HFFc6 (cell line): ENCODE data around the gene TBL2. TPM values are rescaled to one million over a fixed set of nuclear protein-coding genes. Genes with fewer than 3 reads are reported as not detected.
A peak's percentile ranks its signal among the peaks of the same experiment; 100 is the strongest.
"Not testable (repeated sequence)": the region's sequence is repeated elsewhere in the genome, so short reads cannot be mapped to it uniquely, and the experiment has no call there.

Experiments
- DNase-seq: peaks from one replicate; pipeline ENCODE4 v3.0.0-alpha.2; 2018
- H3K27ac Mint-ChIP-seq: 2 replicates; pipeline ENCODE4 v1.8.0; 2020; ENCODE audit warnings: mild to moderate bottlenecking, mixed read lengths
- H3K27me3 Mint-ChIP-seq: 2 replicates; pipeline ENCODE4 v1.8.0; 2021; ENCODE audit warnings: mild to moderate bottlenecking, moderate library complexity, mixed read lengths; ENCODE audit not compliant: insufficient read depth
- H3K36me3 Mint-ChIP-seq: 2 replicates; pipeline ENCODE4 v1.8.0; 2021; ENCODE audit warnings: low read depth, mixed read lengths
- H3K4me1 Mint-ChIP-seq: 2 replicates; pipeline ENCODE4 v1.8.0; 2020; ENCODE audit warnings: low read depth, mixed read lengths
- H3K4me3 Mint-ChIP-seq: 2 replicates; pipeline ENCODE4 v1.8.0; 2020; ENCODE audit warnings: mild to moderate bottlenecking, moderate library complexity, mixed read lengths
- H3K9me3 Mint-ChIP-seq: 2 replicates; pipeline ENCODE4 v1.8.0; 2020; ENCODE audit warnings: mild to moderate bottlenecking, mixed read lengths
- total RNA-seq, 6 experiments: library from RNA; stranded (reverse); fragmentation: NEBNext Ultra II Directional; extraction: Animal tissue kit (Norgen Biotek cat#: 25700); gene quantifications; 2 replicates in 1 of 6; 3 replicates in 5 of 6; pipeline ENCODE4 v1.2.3, GENCODE V29; 2021
- TF ChIP-seq, protein P1 (sequence below): fragments of 200-600 bp; sonication (generic); IDR thresholded peaks from 2 replicates; pipeline ENCODE4 v1.5.0; 2021; ENCODE audit warnings: antibody characterized with exemption, mild to moderate bottlenecking

Gene TBL2
- total RNA-seq, 6 experiments from 2014 or later = 34.3 to 48.1 (median 38.8) TPM

DNA sequence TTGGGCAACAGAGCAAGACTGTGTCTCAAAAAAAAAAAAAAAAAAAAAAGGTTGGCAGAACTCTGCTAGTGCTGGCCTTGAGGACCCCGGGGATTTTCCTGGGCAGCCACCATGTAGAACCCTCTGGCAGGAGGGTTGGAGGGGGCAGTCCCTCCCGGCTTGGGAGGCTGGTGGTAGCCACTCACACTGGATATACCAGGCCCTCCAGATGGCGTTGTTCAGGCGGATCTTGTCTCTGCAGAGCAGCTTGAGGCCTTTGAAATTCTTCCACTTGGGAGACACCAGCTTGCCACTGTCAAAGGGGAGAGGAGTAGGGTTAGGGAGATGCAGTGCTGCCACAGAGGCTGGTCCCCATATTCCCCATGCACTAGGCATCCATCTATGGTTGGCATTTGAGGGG is 37.5 kb upstream of the TBL2 start:
- no peaks in the 10 kb centered on the region for H3K9me3 Mint-ChIP-seq
- no peak overlapping the region for H3K4me3 Mint-ChIP-seq
- TF ChIP-seq, protein P1, sequence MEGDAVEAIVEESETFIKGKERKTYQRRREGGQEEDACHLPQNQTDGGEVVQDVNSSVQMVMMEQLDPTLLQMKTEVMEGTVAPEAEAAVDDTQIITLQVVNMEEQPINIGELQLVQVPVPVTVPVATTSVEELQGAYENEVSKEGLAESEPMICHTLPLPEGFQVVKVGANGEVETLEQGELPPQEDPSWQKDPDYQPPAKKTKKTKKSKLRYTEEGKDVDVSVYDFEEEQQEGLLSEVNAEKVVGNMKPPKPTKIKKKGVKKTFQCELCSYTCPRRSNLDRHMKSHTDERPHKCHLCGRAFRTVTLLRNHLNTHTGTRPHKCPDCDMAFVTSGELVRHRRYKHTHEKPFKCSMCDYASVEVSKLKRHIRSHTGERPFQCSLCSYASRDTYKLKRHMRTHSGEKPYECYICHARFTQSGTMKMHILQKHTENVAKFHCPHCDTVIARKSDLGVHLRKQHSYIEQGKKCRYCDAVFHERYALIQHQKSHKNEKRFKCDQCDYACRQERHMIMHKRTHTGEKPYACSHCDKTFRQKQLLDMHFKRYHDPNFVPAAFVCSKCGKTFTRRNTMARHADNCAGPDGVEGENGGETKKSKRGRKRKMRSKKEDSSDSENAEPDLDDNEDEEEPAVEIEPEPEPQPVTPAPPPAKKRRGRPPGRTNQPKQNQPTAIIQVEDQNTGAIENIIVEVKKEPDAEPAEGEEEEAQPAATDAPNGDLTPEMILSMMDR = peak; percentile 31; the same call in 1 of the 2 replicates
- H3K27me3 Mint-ChIP-seq = peaks cover 10% of the 10 kb centered on the region
- no peaks in the 10 kb centered on the region for H3K36me3 Mint-ChIP-seq
- no peak overlapping the region for H3K27ac Mint-ChIP-seq
- peaks cover 15% of the 10 kb centered on the region for H3K4me1 Mint-ChIP-seq
- DNase-seq = peak; percentile 35

DNA sequence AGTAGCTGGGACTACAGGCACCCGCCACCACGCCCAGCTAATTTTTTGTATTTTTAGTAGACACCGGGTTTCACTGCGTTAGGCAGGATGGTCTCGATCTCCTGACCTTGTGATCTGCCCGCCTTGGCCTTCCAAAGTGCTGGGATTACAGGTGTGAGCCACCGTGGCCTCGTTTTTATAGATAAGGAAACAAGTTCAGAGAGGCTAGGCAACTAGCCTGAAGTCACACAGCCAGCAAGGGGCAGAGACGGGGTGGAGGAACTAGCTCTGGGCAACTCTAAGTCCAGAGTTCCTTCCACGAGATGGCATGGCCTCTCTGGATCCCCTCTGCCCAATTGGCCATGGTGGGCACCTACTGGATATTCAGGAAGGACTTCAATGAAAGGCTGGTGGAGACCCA is 36.6 kb upstream of the TBL2 start:
- Mint-ChIP-seq H3K4me1 (peaks cover 15% of the 10 kb centered on the region), H3K27me3 (peaks cover 12% of the 10 kb centered on the region)
- H3K9me3 Mint-ChIP-seq, DNase-seq, H3K36me3 Mint-ChIP-seq, H3K27ac Mint-ChIP-seq, H3K4me3 Mint-ChIP-seq: not testable (repeated sequence)

DNA sequence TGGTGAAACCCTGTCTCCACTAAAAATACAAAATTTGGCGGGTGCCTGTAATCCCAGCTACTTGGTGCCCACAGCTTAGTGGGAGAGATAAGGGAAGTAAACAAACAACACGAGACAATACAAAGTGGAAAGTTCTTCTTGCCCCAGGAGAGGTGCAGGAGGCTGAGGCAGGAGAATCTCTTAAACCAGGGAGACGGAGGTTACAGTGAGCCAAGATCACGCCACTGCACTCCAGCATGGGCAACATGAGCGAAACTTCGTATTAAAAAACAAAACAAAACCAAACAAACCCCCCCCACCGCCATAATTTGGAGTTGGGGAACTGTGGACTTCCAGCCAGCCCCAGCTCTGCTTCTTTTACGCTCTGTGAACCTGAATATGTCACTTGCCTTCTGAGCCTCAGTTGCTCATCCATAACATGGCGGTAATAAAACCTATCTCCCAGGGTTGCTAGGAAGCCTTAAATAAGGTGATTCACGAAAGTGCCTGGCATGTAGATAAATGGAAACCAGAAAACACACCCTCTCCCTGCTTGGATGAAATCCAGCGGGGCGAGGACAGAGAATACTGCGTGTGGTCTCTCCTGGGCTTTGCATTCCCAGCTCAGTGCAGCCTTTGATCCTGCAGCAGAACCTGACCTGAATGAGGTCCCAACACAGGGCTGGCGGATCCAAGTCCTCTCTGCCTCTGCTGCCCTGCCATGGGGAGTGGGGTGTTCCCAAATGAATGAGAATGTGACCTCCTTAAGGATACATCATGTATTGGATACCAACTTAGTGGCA is 35.8 kb upstream of the TBL2 start:
- TF ChIP-seq, protein P1 = no peak
- Mint-ChIP-seq H3K36me3 (no peaks in the 10 kb centered on the region), H3K27ac (no peak overlapping the region), H3K4me3 (no peak overlapping the region), H3K27me3 (peaks cover 12% of the 10 kb centered on the region), H3K4me1 (peaks cover 15% of the 10 kb centered on the region), H3K9me3 (no peaks in the 10 kb centered on the region)
- no peak for DNase-seq

DNA sequence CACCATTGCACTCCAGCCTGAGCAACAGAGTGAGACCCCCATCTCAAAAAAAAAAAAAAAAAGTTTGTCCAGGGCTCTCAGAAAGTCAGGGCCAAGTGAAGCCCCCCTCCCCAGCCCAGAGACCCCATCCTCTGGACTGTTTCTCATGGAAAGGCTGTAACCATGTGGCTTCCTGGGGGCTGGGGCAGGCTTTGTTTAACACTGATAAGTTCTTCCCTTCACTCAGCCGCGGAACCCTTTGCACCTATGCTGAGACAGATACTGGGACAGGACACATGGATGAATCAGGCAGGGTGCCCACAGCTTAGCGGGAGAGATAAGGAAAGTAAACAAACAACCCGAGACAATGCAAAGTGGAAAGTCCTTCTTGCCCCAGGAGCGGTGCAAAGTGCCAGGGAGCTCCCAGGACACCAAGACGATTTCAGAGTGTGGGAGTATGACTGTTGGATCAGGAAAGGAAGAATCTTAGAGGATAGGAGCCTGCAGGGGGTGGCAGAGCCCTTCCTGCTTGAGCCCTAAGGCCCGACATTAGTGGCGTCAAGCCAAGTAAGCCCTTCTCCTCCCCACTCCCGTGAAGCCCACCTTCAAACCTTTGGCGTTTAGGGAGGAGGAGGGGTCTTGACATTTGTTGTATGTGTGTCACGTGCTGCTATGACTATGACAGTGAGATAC is 34.4 kb upstream of the TBL2 start:
- no peak overlapping the region for H3K27ac Mint-ChIP-seq
- peaks cover 22% of the 10 kb centered on the region for H3K4me1 Mint-ChIP-seq
- H3K36me3 Mint-ChIP-seq = no peaks in the 10 kb centered on the region
- H3K4me3 Mint-ChIP-seq = no peak overlapping the region
- DNase-seq = peak; percentile 26
- no peaks in the 10 kb centered on the region for H3K9me3 Mint-ChIP-seq
- TF ChIP-seq, protein P1 = peak; percentile 54
- peaks cover 11% of the 10 kb centered on the region for H3K27me3 Mint-ChIP-seq

DNA sequence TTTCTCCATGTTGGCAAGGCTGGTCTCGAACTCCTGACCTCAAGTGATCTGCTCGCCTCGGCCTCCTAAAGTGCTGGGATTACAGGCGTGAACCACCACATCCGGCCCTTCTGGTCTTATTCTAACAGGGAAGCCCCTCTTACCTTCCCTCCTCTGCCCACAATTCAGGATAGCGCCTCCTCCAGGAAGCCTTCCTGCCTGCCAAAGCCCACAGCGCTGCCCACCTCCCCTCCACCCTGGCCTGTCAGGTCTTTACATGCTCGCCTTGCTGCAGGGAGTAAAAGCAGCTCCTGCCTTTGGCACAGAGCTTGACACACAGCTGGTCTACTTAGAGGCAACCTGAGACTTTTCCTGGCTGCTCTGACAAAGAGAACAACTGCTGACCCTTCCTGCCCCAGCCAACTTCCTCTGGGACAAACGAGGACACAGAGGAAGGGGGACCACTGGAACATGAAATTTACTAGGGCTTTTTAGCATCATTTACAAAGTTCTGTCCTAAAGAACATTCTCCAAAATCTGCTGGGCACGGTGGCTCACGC is 32.7 kb upstream of the TBL2 start:
- H3K9me3 Mint-ChIP-seq = no peaks in the 10 kb centered on the region
- H3K4me1 Mint-ChIP-seq = peaks cover 22% of the 10 kb centered on the region
- no peak for DNase-seq
- peaks cover 11% of the 10 kb centered on the region for H3K27me3 Mint-ChIP-seq
- H3K27ac Mint-ChIP-seq = no peak overlapping the region; the same call in 1 of the 2 replicates
- no peaks in the 10 kb centered on the region for H3K36me3 Mint-ChIP-seq
- TF ChIP-seq, protein P1 = peak; percentile 30; the same call in 1 of the 2 replicates
- H3K4me3 Mint-ChIP-seq = no peak overlapping the region

DNA sequence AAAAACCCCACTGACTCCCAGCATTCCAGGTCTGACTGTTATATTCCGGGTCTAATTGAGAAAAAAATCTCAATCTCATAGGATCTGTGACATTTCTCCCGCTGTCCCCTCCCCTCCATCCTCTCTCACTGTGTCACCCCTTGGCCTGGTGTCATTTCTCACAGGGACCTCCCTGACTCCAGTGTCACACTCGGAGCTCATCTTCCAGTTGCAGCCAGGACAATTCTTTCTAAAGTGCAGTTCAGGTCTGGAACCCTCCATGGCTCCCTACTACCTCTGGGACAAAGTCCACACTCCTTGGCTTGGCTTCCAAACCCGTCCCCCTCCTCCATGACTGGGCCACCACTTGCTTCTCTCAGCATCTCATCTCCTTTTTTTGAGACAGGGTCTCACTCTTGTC is 31.7 kb upstream of the TBL2 start:
- Mint-ChIP-seq H3K27me3 (peaks cover 11% of the 10 kb centered on the region), H3K4me1 (peaks cover 22% of the 10 kb centered on the region), H3K4me3 (no peak overlapping the region), H3K36me3 (no peaks in the 10 kb centered on the region), H3K27ac (no peak overlapping the region), H3K9me3 (no peaks in the 10 kb centered on the region)
- TF ChIP-seq, protein P1 = no peak
- no peak for DNase-seq

DNA sequence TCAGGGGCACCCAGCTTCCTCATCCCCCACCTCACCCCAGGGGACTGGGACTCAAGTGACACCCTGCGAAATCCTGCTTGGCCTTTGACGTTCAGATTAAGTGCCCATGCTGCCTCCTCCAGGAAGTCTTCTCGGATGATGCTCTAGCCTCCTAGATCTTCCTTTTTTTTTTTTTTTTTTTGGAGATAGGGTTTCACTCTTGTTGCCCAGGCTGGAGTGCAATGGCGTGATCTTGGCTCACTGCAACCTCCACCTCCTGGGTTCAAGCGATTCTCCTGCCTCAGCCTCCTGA is 29.3 kb upstream of the TBL2 start:
- not testable (repeated sequence) for DNase-seq, H3K4me3 Mint-ChIP-seq, H3K36me3 Mint-ChIP-seq, H3K27me3 Mint-ChIP-seq, H3K27ac Mint-ChIP-seq, H3K9me3 Mint-ChIP-seq
- peaks cover 13% of the 10 kb centered on the region for H3K4me1 Mint-ChIP-seq
